ENCODE measurements around the gene MAGEB16.

MAGEB16 gene

GRCh38 chrX:35798042-35798441 is at the start of gene MAGEB16:
TSS of gene MAGEB16 (plus strand) at chrX:35798342. CDS start at chrX:35802197, 3,855 bp downstream.
- no peak for DNase-seq (ENCODE audit: low spot score)

DNA sequence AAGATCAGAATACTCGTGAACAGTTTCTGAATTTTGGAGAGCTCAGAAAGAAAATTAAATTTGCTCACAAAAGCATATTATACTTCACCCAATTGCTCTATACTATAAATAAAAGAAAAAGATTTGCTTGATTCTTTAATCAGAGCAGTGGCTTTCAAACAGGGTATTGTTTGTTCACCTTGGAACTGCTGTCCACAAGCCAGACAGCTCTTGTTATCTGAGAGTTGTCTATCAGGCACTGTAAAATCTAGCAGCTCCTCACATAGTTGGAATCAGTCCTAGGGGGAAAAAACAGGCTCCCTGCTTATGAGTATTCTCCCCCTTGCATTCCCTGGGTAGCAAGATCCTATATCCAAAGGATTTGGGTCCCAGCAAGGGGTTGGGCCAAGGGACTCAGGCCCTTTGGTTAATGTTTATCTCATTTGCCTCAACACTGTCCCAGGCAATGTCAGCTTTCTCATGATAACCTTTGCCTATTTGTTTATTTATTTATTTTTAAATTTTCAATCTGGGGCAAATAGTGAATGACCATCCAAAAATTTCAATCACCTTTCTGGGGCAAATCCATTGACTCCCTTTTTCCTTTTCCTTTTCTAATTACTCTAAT is 24.1 kb upstream of the MAGEB16 start:
- no peak for DNase-seq (ENCODE audit: low spot score)

DNA sequence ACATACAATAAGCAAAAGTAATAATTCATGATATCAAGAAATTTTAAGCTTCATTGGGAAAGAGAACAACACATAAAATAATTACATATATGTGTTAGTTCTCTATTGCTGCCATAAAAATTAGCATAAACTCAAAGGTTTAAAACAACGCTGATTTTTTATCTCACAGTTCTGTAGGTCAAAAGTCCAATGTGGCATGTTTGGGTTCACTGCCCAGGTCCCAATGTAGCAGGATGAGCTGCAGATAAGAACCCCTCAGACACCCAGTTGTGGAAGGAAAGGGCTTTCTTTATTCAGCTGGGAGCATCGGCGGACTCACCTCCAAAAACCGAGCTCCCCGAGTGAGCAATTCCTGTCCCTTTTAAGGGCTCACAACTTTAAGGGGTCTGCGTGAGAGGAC is 13.1 kb upstream of the MAGEB16 start:
- no peak for DNase-seq (ENCODE audit: low spot score)

- DNase-seq (ENCODE audit: low spot score): no peak
Observed at GRCh38 chrX:35786271-35786670, 11.9 kb upstream of the MAGEB16 start.

DNA sequence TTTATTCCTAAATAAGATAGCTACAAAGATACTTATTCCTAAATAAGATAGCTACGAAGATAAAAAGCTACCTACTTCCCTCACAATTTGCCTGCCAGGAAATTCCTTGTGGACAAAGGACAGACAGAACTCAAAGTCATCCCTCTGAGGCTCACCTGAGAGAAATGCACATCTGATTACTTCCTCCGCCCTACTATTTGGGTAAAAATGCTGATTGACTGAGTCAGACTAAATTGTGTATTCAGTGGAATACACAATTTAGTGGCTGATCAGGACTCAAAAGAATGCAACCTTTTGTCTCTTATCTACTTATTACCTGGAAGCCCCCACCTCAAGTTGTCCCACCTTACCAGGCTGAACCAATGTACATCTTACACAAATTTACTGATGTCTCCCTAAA is 10.3 kb upstream of the MAGEB16 start:
- no peak for DNase-seq (ENCODE audit: low spot score)

DNA sequence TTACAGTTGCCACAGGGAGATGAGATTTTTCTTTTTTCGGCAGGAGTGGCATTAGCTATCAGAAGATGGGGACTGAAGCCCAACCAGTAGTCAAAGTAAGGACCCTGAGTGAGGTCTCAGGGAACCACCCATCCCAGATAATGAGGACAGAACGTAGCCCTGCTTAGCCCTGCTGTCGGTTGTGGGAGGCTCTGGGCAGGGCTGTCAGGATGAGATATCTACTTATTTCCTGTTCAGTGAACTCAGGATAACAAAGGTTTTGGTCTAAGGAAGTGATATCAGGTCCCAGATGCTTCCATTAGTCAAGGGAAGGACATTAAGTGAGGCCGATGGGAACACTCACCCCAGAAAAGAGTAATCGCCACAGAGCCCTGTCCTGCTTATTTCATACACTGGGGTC is 2.3 kb downstream of the MAGEB16 start:
- DNase-seq (ENCODE audit: low spot score): no peak

GRCh38 chrX:35809781-35810180 is 11.6 kb downstream of the MAGEB16 start:
- no peak for DNase-seq (ENCODE audit: low spot score)

GRCh38 chrX:35819241-35819640 is 21.1 kb downstream of the MAGEB16 start:
- DNase-seq (ENCODE audit: low spot score): no peak

DNA sequence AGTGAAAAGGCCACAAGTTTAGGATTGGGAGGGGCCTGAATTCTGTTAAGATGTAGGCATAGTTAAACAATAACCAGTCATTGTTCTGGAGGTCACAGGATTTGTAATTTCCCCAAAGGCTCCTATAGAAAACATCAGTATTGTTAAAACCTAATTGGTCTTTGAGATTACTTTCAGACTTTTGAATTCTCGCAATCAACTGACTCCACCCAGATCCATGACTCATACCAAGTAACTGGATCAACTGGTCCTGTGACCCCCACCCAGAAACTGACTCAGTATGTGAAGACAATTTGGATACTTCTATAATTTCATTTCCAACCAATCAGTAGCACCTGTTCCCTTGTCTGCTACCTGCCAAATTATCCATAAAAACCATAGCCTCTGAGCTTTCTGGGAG is 28.4 kb downstream of the MAGEB16 start:
- no peak for DNase-seq (ENCODE audit: low spot score)

DNA sequence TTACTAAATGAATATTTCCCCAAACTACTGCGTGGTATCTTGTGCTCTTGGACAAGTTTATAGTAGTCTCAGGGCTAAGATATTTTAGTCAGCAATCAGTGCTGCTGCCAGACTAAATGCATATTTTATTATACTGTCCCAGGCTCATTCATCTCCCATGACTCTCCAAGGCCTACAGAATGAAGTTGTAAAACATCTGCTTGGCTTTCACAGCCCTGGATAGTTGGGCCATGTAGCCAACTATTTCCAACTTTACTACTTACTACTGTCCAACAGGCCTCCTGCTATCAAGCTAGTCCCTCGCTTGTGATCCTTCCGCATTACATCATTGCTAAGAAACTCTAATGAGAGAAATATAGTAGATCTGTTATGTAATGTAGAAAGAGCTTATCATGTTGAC is 31.4 kb downstream of the MAGEB16 start:
- no peak for DNase-seq (ENCODE audit: low spot score)

DNA sequence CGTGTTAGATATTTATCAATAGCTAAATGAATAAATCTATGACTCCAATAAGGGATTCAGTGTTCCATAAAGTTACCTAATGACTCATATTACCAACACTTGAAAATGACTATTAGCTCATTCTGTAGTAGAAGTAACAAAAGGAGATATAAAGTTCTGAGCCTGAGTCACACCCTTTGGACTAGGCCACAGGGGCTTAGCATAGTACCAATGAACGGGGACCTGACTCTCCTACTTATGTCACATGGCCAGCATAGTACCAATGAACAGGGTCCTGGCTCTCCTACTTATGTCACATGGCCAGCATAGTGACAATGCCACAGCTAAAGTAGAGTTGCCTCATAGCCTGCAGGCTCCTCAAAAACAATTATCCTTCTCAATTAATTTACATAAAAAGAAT is 43.7 kb downstream of the MAGEB16 start:
- no peak for DNase-seq (ENCODE audit: low spot score)

GRCh38 chrX:35842674-35843073 is 44.5 kb downstream of the MAGEB16 start:
- DNase-seq (ENCODE audit: low spot score): no peak

DNA sequence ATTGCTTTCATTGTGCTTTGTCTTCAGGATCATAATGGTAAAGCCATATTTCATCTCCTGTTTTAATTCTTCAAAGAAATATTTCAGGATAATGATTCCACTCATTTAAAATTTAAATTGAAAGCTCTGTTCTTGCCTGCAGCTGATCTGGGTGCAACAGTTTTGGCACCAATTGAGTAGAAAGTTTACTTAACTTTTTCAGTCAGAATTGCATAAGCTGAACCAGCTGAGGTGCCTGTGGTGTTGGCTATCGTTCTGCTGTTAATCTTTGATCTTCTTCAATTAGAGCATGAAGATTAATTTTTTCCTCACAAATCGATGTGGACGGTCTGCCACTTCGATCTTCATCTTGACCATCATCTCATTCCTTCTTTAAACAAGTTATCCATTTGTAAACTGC is 49.6 kb downstream of the MAGEB16 start:
- DNase-seq (ENCODE audit: low spot score): no peak
